HG02943 (cell line): ENCODE data around the gene CCDC146.

Experiments
- ATAC-seq: cut with Tn5 transposase; IDR thresholded peaks from one replicate; pipeline ENCODE4 v1.9.1; 2021; ENCODE audit warnings: mild to moderate bottlenecking, low read depth, moderate library complexity; ENCODE audit not compliant: unreplicated experiment

CCDC146 gene

DNA sequence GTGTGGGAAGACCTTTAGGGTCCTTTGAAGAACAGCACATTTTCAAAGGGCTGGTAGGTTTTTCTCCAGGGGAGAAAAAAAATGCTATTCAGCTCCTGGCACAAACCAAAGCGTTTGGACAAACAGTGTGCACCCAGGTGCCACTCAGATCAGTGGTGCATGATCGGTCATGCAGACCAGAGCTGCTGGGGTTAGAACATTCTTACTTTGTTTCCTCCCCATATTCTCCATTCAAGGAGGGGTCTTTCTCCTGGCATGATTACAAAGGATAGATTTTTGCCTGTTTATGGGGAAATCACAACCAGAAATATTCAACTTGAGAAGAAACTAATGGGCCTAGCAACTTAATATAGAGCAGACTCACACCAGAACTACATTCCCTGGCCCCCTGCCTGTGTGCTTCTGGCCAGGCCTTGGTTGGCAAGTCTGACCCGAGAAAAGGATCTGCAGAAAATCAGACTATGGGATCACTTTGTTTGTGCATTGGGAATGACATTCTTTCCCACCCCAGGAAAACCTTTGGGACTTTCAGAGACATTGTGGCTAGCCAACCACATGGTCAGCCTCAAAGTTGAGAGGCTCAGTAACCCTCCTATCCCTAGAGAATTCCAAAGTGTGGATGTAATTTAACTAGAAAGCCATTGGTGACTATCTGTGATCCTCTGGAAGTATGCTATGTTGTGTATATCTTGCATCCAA lies 159.5 kb downstream of the CCDC146 start:
- ATAC-seq = no peak

- no peak for ATAC-seq
Measured at GRCh38 chr7:77282897-77283296, 160.5 kb downstream of the CCDC146 start.

DNA sequence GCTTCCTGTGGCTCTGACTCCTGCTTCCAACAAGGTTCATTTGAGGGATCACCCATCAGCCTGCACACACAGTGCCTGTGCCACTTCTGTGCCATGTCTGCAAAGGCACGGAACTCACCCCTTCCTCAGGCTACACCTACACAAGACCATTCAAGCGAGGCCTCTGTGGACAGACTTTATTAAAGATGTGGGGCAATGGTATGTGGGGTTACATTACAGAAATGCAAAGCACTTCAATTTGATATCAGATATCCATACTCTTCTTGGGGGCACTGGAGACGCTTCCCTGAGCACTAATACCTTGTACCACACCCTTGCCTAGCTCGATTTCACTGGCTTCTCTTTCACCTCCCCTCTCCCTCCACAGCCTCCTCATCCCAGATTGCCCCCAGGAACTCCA lies 161.6 kb downstream of the CCDC146 start:
- ATAC-seq = no peak

DNA sequence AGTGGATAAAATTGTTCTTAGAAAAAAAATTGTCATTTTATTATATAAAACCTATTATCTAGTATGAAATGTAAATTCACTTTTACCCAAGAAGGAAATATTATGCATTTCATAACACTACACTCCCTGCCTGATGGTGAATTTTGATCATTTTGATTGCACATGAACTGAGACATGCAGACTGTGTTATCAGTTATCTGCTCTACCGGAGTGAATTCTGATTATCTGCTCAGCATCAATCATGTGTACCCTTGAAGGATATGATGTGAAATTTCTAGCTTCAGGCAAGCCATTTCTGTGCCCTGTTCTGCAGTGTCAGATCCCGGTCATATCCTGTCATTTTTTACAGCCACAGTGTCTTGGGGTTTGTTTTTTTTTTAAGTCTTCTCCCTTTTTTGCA lies 162.2 kb downstream of the CCDC146 start:
- ATAC-seq = no peak

DNA sequence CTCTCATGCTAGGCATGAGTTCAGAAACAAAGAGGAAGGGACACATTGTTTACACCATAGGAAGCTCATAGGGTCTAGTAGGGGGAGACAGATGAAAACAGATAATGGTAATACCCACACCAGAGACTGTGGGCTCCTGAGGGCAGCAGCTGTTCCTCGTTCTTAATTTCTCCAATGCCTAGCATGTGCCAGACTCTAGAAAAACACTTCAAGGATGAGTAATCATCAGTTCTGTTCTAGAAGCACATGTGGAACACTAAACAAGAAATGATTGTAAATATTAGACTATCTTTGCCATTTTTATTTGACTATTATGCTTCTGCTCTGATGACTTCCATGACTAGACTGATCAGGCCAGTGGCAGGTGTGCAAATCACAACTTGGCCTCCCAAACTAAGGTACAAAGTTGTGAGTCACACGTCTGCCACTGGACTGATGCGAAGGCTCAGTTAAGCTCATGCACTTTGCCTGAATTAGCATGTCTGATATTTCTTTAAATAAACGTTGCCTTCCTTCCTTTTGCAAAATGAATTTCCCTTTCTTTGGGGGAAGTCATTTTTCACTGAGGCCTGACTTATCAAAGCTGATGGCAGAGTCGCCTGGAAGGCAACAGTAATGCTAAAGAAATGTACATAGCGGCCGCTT lies 166.4 kb downstream of the CCDC146 start:
- no peak for ATAC-seq

DNA sequence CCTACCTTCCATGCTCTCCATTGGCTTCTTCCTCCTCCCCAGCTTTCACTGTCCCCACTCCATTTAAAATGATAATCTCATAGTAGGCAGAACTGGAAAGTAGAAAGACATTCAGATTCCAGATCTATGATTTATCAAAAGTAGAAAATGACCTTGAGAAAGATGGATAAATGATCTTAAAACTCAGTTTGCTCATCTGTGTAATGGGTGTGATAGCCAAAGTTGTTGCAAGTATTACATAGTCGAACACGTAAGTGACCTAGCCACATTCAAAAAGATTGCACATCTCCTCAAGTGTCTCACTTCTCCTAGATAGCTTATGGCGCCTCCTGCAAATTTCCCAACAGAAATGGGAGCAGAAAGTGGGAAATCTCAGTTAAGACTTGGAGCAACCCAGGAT lies 167.0 kb downstream of the CCDC146 start:
- no peak for ATAC-seq

DNA sequence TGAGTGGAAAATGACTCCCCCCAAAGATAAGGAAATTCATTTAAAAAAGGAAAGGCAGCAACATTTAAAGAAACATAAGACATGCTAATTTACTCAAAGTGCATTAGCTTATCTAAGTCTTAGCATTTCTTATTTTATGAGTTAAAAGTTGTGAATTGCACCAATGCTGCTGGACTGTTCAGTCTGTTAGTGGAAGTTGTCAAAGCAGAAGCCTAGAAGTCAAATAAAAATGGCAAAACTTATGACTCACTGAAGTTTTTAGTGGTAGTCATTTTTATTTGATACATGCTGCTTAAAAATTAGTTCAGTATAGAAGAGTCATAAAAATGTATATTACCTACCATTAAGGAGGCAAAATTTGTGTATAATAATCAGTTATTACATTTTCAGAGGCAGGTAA lies 168.0 kb downstream of the CCDC146 start:
- no peak for ATAC-seq

DNA sequence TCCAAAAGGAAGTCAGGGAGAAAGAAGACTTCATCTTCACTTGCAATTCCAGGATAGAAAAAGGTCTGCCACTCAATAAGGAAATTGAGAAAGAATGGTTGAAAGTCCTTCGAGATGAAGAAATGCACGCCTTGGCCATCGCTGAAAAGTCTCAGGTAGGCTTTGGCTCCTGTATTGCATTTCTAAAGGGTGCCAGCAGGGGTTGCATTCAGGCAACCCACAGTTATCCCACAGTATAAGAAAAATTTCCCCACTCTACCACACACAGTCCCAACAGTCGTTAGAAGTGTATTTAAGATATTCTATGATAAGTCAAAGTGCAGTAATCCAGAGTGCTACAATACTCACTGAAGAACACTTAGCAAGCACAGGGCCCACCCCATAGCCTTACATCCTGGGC lies 170.6 kb downstream of the CCDC146 start:
- ATAC-seq = no peak

DNA sequence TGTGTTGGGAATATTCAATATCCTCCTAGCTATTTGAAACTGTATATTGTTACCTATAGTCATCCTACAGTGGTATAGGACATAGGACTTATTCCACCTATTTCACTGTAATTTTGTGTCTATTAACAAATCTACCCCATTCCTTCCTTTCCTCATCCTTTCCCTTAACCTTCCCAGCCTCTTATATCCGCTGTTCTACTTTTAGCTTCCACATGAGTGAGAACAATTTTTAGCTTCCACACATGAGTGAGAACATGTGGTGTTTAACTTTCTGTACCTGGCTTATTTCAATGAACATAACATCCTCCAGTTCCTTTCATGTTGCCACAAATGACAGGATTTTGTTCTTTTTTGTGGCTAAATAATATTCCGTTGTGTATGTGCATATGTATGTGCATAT lies 173.1 kb downstream of the CCDC146 start:
- ATAC-seq = no peak

GRCh38 chr7:77306231-77307067 lies 184.0 kb downstream of the CCDC146 start:
- no peak for ATAC-seq

- ATAC-seq = no peak
Measured at GRCh38 chr7:77308792-77309191, 186.4 kb downstream of the CCDC146 start.

- no peak for ATAC-seq
Measured at GRCh38 chr7:77309714-77310220, 187.4 kb downstream of the CCDC146 start.

DNA sequence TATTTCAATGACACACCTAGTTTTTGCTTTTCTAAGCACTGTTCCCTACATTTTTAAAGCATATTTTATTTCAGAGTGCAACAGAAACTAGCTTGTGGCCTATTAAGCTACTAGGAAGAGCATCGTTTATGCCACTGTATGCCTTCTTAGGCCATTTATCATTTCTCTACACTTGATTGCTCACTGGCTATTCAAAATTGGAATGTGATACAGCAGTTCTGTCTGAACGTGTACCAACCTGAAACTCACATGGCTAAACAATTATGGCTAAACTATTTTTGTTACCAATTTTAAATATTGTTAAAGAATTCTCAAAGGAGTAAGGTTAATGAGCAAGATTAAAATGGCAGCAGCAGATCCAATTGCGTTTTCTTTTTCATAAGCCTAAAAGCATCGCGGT lies 188.6 kb downstream of the CCDC146 start:
- no peak for ATAC-seq

DNA sequence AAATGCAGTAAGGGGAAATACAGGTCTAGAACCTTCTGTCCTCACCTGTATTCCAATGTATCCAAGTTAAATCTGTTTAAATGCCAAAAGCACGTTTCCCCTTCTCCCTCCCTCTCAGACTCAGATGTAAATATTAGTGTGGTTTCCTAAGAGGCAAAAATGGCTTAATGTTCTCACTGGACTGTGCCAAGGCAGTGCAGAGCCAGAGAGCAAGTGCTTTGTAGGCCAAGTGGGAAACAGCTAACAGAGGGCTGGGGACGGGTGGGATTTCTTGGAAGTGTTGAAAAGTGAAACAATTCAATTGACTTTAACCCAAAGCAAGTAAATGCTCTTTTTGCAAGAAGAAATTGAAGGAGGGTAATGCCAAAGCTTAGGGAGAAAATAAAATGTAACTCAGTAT lies 190.7 kb downstream of the CCDC146 start:
- no peak for ATAC-seq

DNA sequence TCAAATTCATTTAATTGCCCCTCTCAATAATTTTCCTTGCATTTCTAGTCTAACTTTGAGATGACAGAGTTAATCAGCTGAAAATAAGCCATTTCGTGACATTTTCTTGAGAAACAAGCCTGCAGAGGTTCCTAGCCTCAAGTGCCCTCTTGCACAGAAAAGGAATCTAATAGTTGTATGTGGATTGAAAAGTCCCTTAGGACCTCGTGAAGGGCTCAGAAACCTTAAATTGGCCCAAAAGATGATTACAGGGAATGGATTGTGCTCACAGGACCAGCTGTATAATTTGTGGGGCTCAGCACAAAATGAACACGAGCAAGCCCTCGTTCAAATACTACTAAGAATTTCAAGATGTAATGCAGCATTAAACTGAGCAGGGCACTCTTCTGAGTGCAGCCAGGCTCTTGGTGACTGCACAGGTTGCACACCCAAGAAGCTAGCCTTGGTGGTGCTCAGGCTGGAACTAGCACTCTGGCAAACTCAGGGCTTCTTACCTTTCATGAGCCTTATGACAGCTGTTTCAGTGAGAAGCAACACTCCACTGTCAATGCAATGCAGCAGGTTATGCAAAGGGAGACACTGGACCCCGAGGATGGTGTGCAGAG lies 191.6 kb downstream of the CCDC146 start:
- no peak for ATAC-seq

DNA sequence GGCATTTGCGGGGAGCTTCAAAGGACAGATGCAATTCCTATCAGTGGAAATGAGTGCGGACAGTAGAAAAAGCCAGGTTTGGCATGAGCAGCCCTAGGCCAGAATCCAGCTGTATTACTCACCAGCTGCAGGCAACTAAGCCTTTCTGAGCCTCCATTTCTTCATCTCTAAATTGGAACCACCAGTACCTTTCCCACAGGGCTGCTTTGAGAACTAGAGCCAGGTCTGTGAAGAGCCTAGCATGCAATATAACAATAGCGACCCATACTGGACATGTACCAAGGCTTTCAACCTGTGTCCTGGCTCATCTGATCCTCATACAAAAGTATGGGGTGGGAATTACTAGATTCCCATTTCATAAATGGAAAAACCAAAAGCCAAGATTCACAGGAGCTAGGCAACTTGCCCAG lies 192.8 kb downstream of the CCDC146 start:
- no peak for ATAC-seq

GRCh38 chr7:77316219-77316978 lies 194.0 kb downstream of the CCDC146 start:
- ATAC-seq = no peak

GRCh38 chr7:77318019-77318418 lies 195.6 kb downstream of the CCDC146 start:
- no peak for ATAC-seq

- ATAC-seq = no peak
Measured at GRCh38 chr7:77320137-77320536, 197.7 kb downstream of the CCDC146 start.

DNA sequence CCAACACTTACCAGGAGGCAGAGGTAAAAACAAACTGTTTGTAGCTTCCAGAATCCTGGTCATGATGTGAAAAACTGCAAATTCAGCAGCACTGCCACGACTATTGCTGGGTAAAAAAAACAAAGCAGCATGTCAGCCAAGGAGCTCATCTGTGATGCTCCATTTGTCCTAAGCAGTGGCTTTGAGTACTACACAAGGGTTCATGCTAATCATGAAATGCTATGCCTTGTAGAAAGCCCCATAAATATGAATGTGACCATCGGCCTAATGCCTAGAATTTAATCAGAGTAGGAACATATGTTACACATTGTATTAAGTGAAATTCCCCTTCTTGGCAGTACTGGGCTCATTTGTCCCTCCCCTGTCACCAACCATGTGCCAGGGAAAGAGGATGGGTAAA lies 198.3 kb downstream of the CCDC146 start:
- no peak for ATAC-seq
